K562 (cell line): ENCODE measurements around the gene PHF12. TPM values are rescaled to one million over a fixed set of nuclear protein-coding genes. Genes with fewer than 3 reads are reported as not detected.
A peak's percentile ranks its signal among the peaks of the same experiment; 100 is the strongest.

Experiments
- ARID1B ChIP-seq: fragments of 450-650 bp; IDR thresholded peaks from 2 replicates; pipeline ENCODE4 v1.6.1; 2016; ENCODE audit warnings: antibody characterized with exemption, mild to moderate bottlenecking, inconsistent platforms
- CBFB ChIP-seq: sonication (generic); formaldehyde crosslinking; IDR thresholded peaks from 2 replicates; pipeline ENCODE4 v1.4.0; 2020; ENCODE audit warnings: mild to moderate bottlenecking, missing genetic modification reagents
- CREB1 ChIP-seq, 2 experiments: sonication (generic) in 1 of 2; formaldehyde crosslinking in 1 of 2; IDR thresholded peaks; 2 replicates each; pipeline versions ENCODE4 v1.6.1 to v1.8.0; 2012 to 2022; ENCODE audit warnings: inconsistent platforms in 1 of 2, mild to moderate bottlenecking in 1 of 2, missing genetic modification reagents in 1 of 2, moderate library complexity in 1 of 2
- CTCF ChIP-seq, 3 experiments: IDR thresholded peaks in 2 of 3; conservative IDR thresholded peaks in 1 of 3; 2 replicates each; pipeline ENCODE4 v1.5.1; 2011 to 2012; ENCODE audit warnings: low read length in 3 of 3, mild to moderate bottlenecking in 3 of 3, control low read depth in 2 of 3, improper control_type of control experiment in 1 of 3, inconsistent platforms in 1 of 3, low read depth in 1 of 3, mixed read lengths in 1 of 3, moderate library complexity in 1 of 3; ENCODE audit not compliant: insufficient read depth in 2 of 3
- ETS1 ChIP-seq: conservative IDR thresholded peaks from 2 replicates; pipeline ENCODE4 v1.6.1; 2011; ENCODE audit warnings: low read depth, mild to moderate bottlenecking, low read length; ENCODE audit not compliant: control insufficient read depth
- FOXO4 ChIP-seq: fragments of 450-650 bp; formaldehyde crosslinking; IDR thresholded peaks from 2 replicates; pipeline ENCODE4 v1.4.0; 2020; ENCODE audit warnings: mild to moderate bottlenecking, moderate library complexity
- HDAC2 ChIP-seq: fragments of 450-650 bp; IDR thresholded peaks from 2 replicates; pipeline ENCODE4 v1.6.1; 2016; ENCODE audit warnings: mild to moderate bottlenecking
- HLTF ChIP-seq: fragments of 450-650 bp; IDR thresholded peaks from 2 replicates; pipeline ENCODE4 v1.6.1; 2016
- IRF9 ChIP-seq: fragments of 450-650 bp; IDR thresholded peaks from 2 replicates; pipeline ENCODE4 v1.6.1; 2016; ENCODE audit warnings: missing biosample characterization, missing genetic modification characterization
- NFE2L1 ChIP-seq: fragments of 450-650 bp; IDR thresholded peaks from 2 replicates; pipeline ENCODE4 v1.6.1; 2016; ENCODE audit warnings: missing genetic modification characterization, low read depth, mild to moderate bottlenecking, missing compliant biosample characterization, moderate library complexity, borderline replicate concordance
- RBM15 ChIP-seq: fragments of 200-400 bp; formaldehyde crosslinking; IDR thresholded peaks from 2 replicates; pipeline ENCODE4 v1.6.1; 2018; ENCODE audit warnings: mild to moderate bottlenecking, low read length, moderate library complexity; ENCODE audit not compliant: insufficient read depth
- SMAD3 ChIP-seq: fragments of 450-650 bp; formaldehyde crosslinking; conservative IDR thresholded peaks from 2 replicates; pipeline ENCODE4 v1.4.0; 2020; ENCODE audit warnings: mild to moderate bottlenecking
- U2AF1 ChIP-seq: fragments of 200-400 bp; formaldehyde crosslinking; optimal IDR thresholded peaks from 2 replicates; pipeline ENCODE3; 2017; ENCODE audit warnings: mild to moderate bottlenecking, low read depth, low read length, moderate library complexity
- VEZF1 ChIP-seq: fragments of 200-800 bp; sonication (Bioruptor generic); IDR thresholded peaks from 2 replicates; pipeline ENCODE4 v1.6.1; 2017; ENCODE audit warnings: missing genetic modification characterization, missing compliant biosample characterization
- ZBTB17 ChIP-seq: fragments of 450-650 bp; formaldehyde crosslinking; IDR thresholded peaks from 2 replicates; pipeline ENCODE4 v1.4.0; 2020; ENCODE audit warnings: mild to moderate bottlenecking
- ZNF134 ChIP-seq: fragments of 250-450 bp; sonication (Bioruptor Pico); conservative IDR thresholded peaks from 2 replicates; pipeline ENCODE4 v1.4.0; 2020
- ZNF311 ChIP-seq: fragments of 250-450 bp; sonication (Bioruptor Pico); IDR thresholded peaks from 2 replicates; pipeline ENCODE4 v1.4.0; 2020; ENCODE audit warnings: mild to moderate bottlenecking, moderate library complexity
- ZNF316 ChIP-seq: fragments of 450-650 bp; IDR thresholded peaks from 2 replicates; pipeline ENCODE4 v1.6.1; 2016
- polyA plus RNA-seq, 8 experiments: library from polyadenylated mRNA; depleted of rRNA in 4 of 8; stranded (reverse) in 5 of 8; unstranded in 3 of 8; fragments of >200 nt; fragmentation: Nextera tagmentation in 2 of 8; fragmentation: Illumina TruSeq in 1 of 8; extraction: Ambion mirVana in 2 of 8; extraction: Trizol in 1 of 8; gene quantifications; 2 replicates each; pipeline versions ENCODE4 v1.2.1 to v1.2.3, GENCODE V29; 2011 to 2014; ENCODE audit warnings: inconsistent platforms in 1 of 8, missing spikeins in 1 of 8
- total RNA-seq, 7 experiments: library from RNA; depleted of rRNA in 6 of 7; stranded (reverse); fragments of >200 nt in 6 of 7; fragmentation: Illumina TruSeq in 2 of 7; extraction: Trizol in 2 of 7; gene quantifications; 2 replicates each; pipeline versions ENCODE4 v1.2.1 to v1.2.3, GENCODE V29; 2011 to 2021; ENCODE audit warnings: low replicate concordance in 1 of 7

Gene PHF12
- total and polyA plus RNA-seq, 9 of the 15 experiments (the other 6 are each of a cell fraction or from before 2014, with no cell fraction given), result 0.82 to 31.3 (median 13.5) TPM

GRCh38 chr17:28901866-28902818 is 49.2 kb downstream of the PHF12 start (continued):
- TF ChIP-seq ARID1B, result peak; percentile 32; the same call in 1 of the 2 replicates
- no peak for TF ChIP-seq ZBTB17
- no peak for TF ChIP-seq U2AF1
- no peak for TF ChIP-seq ETS1
- TF ChIP-seq ZNF311 (CRISPR knock-in tag), result no peak
- no peak for TF ChIP-seq IRF9 (tag)
- TF ChIP-seq CTCF (IDR thresholded peaks at IDR 0.05 in 2 of 3, conservative IDR thresholded peaks at IDR 0.05 in 1 of 3; ENCODE audit: insufficient read depth in 2 of 3, low read depth in 1 of 3, low read length in 3 of 3), result peak in 1 of 3 experiments; percentile 3; a peak in 1 of 6 replicates
- TF ChIP-seq ZNF134, result no peak
- no peak for TF ChIP-seq VEZF1 (CRISPR knock-in tag)
- TF ChIP-seq HDAC2, result peak; percentile 88
- no peak for TF ChIP-seq NFE2L1
- no peak for TF ChIP-seq RBM15
- TF ChIP-seq SMAD3 (CRISPR knock-in tag), result no peak
- TF ChIP-seq ZNF316, result no peak
- TF ChIP-seq CBFB, result no peak
- TF ChIP-seq CREB1 (IDR thresholded peaks at IDR 0.05), result no peak
- no peak for TF ChIP-seq CREB1 (CRISPR knock-in tag; IDR thresholded peaks at IDR 0.05)
- no peak for TF ChIP-seq FOXO4 (CRISPR knock-in tag)
- peak; percentile 71; the same call in 1 of the 2 replicates for TF ChIP-seq HLTF
